ENCODE results near the gene KSR2.
"Not testable (repeated sequence)": the region's sequence is repeated elsewhere in the genome, so short reads cannot be mapped to it uniquely, and the experiment has no call there.

Gene KSR2

DNA sequence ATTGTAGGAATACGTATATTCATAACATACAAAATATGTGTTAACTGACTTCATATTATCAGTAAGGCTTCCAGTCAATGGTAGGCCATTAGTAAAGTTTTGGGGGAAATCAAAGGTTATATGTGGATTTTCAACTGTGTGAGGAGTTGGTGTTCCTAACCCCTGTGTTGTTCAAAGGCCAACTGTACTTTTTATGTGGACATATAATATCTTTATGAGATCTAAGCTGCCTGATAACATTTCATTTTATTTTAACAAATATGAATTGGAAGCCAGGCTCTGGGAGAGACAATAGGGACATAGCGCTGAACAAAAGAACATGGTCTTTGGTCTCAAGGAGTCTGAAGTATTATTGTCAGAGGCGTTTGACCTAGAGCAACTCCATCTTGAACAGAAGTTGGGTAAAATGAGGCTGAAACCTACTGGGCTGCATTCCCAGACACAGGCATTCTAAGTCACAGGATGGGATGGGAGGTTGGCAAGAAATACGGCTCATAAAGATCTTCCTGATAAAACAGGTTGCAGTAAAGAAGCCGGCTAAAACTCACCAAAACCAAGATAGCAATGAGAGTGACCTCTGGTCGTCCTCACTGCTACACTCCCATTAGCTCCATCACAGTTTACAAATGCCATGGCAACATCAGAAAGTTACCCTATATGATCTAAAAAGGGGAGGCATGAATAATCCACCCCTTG lies 147.2 kb downstream of the KSR2 start:
- DNase-seq (ENCODE audit: low read depth in 3 of 3) = no peak

DNA sequence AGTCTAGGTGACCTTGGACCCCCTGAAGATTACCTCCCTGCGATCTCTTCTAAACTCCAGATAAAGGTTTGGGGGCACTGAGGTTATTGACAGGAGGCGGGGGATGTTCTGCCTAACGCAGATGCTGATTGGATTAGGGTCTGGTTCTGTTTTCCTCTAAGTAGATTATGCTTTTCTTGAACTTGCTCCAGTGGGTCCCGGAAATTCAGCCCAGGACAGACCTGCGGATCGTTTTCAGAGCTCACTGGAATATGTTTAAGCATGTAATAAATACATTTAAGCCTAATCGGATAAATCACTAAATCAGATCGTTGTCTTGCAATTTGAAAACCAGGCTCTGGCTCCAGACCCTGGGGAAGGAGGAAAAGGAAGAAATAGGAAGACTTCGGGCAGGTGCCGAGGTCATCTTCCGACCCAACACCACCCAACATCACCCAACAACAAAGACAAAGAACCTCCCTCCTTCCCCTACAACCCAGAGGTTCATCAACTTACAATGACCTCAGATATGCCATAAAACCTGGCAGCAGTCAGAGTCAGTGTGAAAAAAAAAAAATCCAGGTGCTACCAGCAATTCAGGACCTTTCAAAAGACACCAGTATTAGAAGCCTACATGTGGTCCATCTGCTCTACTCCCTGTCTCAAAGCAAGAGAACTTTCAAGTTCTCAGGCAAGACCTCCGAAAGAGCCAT lies 148.4 kb downstream of the KSR2 start:
- DNase-seq (ENCODE audit: low read depth in 3 of 3) = no peak

DNA sequence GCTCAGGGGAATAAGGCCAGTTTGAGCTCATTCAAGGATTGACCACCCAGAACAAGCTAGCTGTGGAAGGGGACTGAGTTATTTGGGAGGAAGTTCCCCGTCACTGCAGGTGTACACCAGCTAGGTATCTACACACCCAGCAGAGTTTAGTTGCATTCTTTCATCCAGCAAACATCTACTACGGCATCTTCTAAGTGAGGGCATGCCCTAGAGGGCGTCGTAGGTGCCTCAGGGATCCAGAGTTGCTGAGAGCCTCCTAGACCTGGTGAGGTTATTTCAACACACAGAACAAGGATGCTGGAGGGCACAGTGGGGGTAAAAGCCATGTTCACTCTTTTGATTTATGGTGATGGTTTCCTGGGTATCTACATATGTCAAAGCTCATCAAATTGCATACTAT lies 149.6 kb downstream of the KSR2 start:
- DNase-seq (ENCODE audit: low read depth in 3 of 3) = no peak

DNA sequence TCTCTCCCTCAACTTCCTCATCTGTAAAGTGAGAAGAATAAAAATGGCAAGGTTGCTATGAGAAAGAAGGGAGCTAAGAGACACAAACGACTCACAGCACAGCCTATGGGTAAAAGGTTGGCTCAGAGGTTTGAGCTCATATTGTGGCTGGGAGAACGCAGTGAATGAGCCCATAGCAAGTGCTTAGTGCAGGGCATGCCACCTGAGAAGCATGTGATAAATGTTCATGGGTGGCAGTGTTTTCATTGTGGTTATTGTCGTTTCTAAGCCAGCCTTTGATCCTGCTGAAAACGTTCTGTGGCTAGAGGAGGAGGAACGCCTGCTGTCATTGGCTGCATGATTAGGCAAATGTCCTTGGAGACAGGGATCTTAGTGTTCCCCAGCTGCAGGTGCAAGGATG lies 150.4 kb downstream of the KSR2 start:
- DNase-seq (ENCODE audit: low read depth in 3 of 3) = no peak

DNA sequence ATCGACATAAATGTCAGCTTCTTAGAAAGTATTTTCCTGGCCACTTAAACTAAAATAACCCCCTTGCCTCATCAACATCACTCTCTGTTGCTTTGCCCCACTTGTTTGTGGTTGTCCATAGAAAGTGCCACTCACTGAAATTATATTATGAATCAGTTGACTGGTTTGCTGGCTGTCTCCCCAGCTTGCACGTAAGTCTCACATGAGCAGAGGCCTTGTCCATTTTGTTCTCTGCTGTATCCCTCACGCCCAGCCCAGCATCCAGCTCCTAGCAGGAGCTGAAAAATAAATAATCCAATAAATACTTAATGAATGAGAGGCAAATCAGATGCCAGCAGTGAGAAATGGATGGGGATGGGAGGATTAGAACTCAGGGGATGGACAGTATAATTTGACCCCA lies 159.3 kb downstream of the KSR2 start:
- DNase-seq (ENCODE audit: low read depth in 3 of 3) = no peak

DNA sequence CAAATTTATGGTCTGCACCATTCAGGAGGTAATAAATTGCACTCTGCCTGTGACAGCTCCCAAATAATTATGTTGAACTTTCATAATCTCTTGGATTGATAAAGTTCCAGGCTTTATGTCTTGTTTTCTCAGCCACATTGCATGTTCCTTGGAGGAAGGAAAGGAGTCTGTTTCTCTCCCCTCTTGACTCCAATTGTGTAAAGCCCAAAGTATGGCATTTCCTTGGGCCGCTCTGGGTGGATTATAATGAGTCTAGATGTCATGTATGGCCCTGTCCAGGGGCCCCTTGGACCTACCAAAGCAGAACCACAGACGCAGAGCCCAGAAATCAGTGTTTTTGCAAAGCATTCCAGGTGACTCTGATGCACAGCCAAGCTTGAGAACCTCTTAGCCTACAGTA lies 160.8 kb downstream of the KSR2 start:
- no peak for DNase-seq (ENCODE audit: low read depth in 3 of 3)

DNA sequence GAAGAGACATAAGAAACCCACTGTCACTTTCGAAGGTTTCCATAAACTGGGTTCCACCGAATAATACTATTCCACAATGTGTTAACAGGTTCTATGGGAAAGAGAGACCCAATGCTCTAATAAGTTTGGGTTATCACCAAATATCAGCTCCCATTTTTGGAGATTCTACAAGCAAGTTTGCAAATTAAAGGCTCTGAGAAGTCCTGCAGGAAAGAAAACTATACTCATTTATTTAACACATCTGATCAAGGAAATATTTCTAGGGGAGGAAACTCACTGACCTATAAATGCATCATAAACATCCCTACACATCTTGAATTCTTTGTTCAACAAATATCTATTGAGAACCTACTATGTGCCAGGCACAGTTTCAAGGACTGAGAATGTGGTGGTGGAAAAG lies 161.4 kb downstream of the KSR2 start:
- no peak for DNase-seq (ENCODE audit: low read depth in 3 of 3)

DNA sequence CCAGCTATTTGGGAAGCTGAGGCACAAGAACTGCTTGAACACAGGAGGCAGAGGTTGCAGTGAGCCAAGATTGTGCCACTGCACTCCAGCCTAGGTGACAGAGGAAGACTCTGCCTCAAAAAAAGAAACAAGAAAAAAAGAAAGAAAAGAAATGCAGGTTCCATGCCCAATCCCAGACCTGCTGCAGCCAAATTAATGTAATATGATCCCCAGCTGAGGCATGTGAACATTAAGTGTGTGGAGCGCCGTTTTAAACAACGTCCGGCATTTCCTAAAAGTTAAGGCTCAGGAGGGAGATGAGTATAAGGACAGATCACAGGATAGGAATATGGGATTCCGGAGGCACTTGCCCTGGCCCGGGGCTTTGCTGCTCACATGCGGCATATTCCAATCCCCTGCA lies 162.9 kb downstream of the KSR2 start:
- DNase-seq (ENCODE audit: low read depth in 3 of 3) = no peak

DNA sequence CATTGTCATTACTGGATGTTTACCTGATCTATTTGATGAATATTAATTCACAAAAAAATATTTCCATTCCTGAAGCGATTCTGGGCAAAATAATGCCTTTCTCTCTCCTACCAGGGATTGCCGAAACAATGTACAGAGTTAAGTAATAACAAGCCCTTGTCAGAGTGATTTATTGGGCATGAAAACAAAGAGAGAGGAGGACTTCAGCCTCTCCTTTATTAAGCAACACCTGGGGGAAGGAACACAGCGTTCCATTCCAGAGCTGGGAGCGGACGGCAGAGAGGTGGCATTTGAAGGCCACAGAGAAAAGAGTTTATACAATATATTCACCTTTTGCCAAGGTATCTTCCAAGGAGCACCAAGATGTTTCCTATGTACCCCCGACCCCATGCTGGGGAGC lies 165.8 kb downstream of the KSR2 start:
- DNase-seq (ENCODE audit: low read depth in 3 of 3) = no peak

DNA sequence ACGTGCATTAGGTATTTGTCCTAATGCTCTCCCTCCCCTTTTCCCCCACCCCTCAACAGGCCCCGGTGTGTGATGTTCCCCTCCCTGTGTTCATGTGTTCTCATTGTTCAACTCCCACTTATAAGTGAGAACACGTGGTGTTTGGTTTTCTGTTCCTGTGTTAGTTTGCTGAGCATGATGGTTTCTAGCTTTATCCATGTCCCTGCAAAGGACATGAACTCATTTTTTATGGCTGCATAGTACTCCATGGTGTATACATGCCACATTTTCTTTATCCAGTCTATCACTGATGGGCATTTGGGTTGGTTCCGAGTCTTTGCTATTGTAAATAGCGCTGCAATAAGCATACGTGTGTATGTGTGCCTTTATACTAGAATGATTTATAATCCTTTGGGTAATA lies 168.1 kb downstream of the KSR2 start:
- DNase-seq (ENCODE audit: low read depth in 3 of 3) = not testable (repeated sequence)

DNA sequence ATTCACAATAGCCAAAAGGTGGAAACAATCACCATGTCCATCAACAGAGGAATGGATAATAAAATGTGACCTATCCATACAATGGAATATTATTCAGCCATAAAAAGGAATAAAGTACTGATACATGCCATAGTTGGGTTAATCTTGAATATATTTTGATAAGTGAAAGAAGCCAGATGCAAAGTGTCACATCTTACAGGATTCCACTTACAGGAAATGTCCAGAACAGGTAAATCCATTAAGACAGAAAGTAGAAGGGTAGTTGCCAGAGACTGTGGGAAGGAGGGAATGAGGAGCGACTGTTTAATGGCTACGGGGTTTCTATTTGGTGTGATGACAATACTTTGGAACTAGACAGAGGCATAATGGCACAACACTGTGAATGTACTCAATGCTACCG lies 171.6 kb downstream of the KSR2 start:
- no peak for DNase-seq (ENCODE audit: low read depth in 3 of 3)

DNA sequence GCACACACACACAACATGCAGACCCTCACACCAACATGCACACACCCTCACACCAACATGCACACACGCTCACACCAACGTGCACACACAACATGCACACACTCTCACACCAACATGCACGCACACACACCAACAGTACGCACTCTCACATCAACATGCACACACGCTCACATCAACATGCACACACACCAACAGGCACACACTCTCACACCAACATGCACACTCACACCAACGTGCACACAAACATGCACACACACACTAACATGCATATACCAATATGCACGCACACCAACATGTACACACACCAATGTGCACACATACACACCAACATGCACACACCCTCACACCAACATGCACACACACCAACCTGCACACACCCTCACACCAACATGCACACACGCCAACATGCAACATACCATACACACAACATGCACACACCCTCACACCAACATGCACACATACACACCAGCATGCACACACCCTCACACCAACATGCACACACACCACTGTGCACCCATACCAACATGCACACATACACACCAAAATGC lies 175.8 kb downstream of the KSR2 start:
- no peak for DNase-seq (ENCODE audit: low read depth in 3 of 3)

DNA sequence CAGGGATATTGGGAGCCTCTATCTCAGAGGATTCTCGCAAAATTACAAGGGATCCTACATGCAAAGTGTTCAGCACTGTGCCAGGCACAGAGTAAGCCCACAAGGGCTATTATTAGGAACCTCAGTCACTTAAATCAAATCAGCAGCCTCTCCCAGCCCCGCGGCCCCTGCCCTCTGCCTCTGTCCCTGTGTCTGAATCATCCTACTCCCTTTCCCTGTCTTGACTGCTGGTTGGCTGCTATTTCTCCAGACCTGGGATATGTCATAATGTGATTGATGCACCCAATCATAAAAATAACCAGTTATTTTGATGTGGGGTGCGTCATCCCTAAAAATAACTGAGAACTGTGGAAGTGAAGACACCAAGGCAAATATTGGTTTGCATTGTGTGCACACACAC lies 176.3 kb downstream of the KSR2 start:
- DNase-seq (ENCODE audit: low read depth in 3 of 3) = no peak

DNA sequence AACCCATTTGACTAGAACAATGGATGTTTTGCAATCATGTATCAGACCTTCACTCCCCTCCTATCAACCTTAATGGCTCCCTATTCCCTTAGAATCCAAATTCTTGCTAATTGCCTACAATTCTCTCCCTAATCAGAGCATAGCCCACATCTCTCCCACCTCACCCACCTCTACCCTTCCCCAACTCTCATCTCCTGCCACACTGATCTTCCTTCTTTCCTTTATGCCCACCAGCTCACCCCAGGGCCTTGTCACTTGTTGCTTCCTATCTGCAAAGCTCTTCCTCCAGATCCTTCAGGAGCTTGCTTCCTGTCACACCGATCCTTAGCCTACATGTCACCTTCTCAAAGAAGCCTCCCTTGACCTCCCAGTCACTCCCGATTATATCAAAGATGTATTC lies 177.8 kb downstream of the KSR2 start:
- DNase-seq (ENCODE audit: low read depth in 3 of 3) = no peak

DNA sequence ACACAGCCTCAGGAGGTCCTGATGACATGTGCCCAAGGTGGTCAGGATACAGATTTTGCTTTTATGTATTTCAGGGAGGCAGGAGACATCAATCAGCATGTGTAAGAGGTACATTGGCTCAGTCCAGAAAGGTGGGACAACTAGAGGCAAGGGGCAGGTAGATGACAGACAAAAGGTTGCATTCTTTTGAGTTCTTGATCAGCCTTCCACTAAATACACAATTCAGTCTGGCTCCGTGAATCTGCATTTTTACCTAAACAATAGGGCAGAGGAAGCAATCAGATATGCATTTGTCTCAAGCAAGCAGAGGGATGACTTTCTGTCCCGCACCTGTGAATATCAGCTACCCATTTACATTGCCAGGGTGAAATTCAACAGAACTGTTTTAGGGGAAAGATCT lies 178.6 kb downstream of the KSR2 start:
- DNase-seq (ENCODE audit: low read depth in 3 of 3) = no peak

DNA sequence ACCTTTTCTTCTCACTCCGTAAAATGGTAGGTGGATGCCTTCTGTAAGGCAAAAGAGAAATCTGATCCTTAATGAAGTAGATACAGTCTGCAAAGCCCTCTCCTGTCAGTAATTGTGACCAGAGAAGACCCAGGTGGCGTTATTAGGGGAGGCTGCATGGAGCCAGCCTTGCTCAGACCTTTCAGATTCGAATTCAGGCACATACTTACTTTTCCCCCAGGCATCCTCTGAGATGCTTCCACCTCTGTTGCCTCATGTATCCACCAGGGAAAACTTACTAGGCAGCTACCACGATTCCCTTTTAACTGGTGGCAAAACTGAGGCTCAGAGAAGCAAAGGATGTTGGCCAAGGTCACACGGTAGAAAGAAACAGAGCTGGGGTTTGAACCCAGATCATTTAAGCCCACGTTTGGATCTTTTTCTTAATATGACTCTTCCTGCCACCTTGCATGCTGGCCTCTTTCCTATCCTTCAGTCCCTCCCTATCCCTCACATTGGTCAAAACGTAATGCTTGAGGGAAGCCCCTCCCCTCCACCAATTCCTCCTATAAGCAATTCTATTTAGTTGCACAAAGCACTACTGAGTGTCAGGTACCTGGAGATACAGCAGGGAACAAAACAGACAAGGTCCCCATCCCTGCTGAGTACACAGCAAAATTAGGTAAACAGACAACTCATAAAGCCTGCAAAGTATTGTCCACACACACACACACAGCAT lies 179.4 kb downstream of the KSR2 start:
- no peak for DNase-seq (ENCODE audit: low read depth in 3 of 3)

DNA sequence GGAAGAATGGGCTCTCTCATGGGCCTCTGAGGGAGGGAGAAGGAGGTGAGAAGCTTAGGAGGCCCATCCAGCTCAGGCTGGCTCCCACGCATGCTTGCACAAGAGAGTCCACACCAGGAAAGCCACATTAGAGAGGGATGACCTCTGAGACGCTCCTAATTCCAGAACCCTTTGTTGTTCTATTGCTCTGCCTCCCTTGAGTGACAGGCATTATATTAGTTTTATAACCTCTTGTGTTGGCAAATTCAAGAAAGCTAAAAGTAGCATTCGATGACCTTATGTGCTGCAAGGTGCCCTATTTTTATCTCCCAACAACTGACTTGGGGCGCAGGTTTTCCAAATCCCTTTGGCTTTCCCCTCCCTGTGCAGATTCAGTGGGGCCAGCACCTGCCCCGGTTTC lies 190.1 kb downstream of the KSR2 start:
- no peak for DNase-seq (ENCODE audit: low read depth in 3 of 3)

DNA sequence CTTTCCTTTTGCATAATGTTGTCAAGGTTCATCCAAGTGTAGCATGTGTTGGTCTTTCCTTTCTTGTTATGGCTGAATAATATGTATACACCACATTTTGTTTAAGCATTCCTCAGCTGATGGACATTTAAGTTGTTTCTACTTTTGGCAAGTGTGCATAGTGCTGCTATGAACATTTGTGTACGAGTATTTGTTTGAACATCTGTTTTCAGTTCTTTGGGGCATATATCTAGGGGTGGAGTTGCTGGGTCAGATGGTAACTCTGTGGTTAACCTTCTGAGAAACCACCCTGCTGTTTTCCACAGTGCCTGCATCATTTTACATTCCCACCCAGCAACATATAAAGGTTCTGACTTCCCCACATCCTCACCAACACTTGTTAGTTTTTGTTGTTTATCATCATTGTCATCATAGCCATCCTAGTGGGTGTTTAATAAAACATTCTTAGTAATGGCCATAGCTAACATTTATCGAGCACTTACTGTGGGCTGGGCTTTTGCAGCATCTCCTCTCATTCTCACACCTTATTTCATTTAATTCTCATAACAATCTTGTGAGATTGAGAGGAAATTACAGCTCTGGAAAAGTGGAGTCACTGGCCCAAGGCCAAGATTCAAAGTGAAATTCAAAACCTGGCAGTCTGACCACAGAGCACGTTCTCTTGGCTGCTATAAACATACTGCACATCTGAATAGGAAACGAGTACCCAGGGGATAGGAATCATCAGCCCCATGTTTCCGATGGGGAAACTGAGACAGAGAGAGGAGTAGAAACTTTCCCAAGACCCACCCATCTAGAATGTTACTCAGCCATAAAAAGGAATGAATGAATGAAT lies 193.6 kb downstream of the KSR2 start:
- DNase-seq (ENCODE audit: low read depth in 3 of 3) = no peak

DNA sequence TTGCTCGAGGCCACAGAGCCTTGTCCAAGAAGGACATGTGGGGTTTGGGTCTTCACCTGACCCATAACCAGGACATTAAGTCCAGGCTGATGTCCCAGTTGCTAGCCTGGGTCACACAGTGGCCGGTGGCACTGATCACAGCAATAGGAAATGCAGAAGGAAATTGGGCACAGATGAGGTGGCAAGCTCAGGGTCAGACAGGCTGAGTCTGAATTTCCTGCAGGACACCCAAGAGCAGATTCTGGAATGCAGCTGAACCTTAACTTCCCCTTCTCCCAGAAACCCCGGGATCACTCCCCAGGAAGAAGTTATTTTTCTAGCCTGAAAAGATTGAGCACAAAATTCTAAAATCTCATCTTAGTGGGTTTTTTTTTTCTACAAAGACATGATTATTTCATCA lies 199.9 kb downstream of the KSR2 start:
- no peak for DNase-seq (ENCODE audit: low read depth in 3 of 3)

DNA sequence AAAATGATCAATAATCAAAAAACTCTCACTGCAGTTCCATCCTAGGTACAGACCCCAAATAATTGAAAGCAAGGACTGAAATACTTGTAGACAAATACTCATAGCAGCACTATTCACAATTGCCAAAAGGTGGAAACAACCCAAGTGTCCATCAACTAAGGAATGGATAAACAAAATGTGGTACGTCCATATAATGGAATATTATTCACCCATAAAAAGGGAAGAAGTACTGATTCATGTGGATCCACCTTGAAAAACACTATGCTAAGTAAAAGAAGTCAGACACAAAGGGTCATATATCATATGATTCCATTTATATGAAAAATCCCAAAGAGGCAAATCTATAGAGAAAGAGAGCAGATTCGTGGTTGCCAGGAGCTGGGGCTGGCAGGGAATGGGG lies 202.8 kb downstream of the KSR2 start:
- DNase-seq (ENCODE audit: low read depth in 3 of 3) = no peak

DNA sequence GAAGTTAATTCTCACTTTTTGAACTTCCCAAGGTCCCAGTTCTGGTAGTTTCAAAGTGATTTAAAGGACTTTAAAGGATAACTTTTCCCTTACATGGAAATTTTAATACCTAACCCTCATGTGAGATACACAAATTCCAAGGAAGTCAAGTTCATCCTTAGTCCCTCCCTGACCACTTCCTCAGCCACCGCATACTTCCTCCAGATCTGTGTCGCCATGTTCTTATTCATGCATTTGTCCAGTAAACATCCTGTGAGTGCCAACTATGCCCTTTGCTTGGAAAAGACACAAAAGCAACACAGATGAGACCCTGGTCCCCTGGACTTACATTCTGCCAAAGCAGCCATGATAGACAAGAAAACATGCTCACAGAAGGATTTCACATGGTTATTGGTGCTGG lies 206.6 kb downstream of the KSR2 start:
- no peak for DNase-seq (ENCODE audit: low read depth in 3 of 3)

DNA sequence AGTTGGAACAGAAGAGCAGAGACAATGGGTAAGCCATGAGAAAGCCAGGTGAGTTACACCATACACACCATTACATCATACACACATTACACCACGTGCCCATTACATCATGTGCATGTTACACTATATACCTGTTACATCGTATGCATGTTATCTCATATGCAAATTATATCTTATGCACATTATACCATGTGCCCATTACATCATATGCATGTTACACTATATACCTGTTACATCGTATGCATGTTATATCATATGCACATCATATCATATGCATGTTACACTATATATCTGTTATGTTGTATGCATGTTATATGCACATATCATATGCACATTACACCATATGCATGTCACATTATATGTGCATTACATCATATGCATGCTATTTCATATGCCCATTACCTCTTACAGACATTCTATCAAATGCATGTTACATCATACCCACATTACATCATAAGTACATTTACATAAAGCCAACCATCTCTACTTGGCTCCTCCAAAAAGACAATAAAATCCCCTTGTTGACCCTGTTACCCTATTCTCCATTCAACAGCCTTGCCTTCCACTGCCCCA lies 207.2 kb downstream of the KSR2 start:
- no peak for DNase-seq (ENCODE audit: low read depth in 3 of 3)

Data from stimulated activated CD4-positive, alpha-beta T cell treated with anti-CD3 and anti-CD28 coated beads, TNF-alpha, amount 100 ng/mL, for 24 hours (primary cell).